HG03280 (cell line): ENCODE results near the gene ZDHHC11B.
"Not testable (repeated sequence)": the region's sequence is repeated elsewhere in the genome, so short reads cannot be mapped to it uniquely, and the experiment has no call there.

Experiments
- ATAC-seq: cut with Tn5 transposase; IDR thresholded peaks from one replicate; pipeline ENCODE4 v1.9.1; 2021; ENCODE audit warnings: mild to moderate bottlenecking, moderate library complexity; ENCODE audit not compliant: unreplicated experiment

The ZDHHC11B gene

DNA sequence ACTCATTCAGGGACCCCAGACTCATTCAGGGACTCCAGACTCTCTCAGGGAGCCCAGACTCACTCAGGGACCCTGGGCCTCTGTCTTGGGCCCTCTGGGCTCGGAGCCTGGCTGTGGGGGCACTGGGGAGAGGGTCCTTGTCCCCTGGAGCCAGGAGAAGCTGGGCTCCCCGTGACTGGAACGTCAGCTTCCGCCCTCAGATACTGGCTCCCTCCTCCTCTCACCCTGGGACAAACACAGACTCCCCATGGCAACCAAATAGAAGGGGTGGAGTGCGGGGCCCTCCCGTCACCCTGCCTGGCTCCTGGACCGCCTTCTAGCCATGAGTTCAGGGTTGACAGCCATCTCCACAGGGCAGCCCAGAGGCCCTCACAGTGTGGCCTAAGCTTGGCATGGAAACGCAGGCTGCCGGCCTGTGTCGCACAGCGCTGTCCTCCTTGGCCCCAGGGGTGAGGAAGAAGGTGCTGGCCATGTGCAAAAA, 27.6 kb downstream of the ZDHHC11B start:
- ATAC-seq, result no peak

DNA sequence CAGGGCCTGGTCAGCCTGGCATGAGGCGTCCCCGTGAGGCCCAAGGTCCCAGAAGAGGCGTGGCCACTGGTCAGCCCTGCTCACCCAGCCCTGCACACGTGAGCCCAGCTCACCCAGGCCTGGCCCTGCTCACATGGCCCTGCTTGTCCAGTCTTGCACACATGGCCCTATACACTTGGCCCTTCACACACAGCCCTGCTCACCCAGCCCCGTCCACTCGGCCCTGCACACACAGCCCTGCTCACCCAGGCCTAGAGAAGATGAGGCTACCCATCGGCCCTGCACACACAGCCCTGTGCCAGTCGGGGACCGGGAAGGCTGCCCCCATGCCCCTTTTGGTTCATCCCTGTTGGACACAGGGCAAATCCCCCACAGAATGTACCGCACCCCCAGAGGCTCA, 28.4 kb downstream of the ZDHHC11B start:
- no peak for ATAC-seq

DNA sequence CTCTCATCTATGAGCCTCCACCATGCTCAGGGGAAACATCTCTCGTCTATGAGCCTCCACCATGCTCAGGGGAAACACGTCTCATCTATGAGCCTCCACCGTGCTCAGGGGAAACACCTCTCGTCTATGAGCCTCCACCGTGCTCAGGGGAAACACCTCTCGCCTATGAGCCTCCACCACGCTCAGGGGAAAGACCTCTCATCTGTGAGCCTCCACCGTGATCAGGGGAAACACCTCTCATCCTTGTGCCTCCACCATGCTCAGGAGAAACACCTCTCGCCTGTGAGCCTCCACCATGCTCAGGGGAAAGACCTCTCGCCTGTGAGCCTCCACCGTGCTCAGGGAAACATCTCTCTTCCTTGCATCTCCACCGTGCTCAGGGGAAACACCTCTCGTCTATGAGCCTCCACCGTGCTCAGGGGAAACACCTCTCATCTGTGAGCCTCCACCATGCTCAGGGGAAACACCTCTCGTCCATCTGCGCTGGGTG, 30.3 kb downstream of the ZDHHC11B start:
- ATAC-seq, result not testable (repeated sequence)

- not testable (repeated sequence) for ATAC-seq
These were observed 30.9 kb downstream of the ZDHHC11B start for GRCh38 chr5:753567-754142.

GRCh38 chr5:752532-753115, 31.9 kb downstream of the ZDHHC11B start:
- not testable (repeated sequence) for ATAC-seq

- ATAC-seq, result not testable (repeated sequence)
These were observed 32.5 kb downstream of the ZDHHC11B start for GRCh38 chr5:751992-752391.

DNA sequence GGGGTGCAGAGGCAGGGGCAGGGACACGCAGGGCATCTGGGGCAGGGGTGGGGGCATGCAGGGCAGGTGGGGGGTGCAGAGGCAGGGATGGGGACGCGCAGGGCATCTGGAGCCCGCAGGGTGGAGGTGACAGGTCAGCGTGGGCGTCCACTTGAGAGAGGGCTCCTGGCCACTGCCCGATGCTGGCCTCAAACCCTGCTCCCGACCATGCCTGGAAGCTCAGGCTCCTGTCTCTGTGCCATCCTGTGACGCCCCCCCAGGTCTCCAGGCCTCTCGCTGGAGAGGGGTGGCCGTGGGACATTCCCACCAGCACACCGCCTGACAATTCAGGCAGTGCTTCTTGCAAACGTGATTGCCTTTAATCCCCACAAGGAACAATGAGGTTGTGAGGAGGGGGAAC, 33.0 kb downstream of the ZDHHC11B start:
- ATAC-seq, result no peak

DNA sequence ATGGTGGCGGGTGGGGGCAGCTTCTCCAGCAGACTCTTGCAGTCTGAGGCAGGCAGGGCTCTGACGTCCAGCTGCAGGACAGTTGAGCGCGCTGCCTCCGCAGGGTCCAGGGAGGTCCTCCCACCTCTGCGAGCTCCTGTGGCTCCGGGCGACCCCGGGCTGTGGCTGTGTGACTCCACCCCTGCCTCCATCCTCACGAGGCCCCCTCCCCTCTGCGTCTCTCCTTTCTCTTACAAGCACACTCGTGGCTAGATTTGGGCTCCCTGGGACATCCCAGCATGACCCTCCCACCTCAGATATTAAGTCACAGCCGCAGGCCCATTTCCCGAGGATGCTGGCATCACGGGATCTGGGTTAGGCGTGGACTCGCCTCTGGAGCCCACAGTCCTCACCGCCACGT, 34.3 kb downstream of the ZDHHC11B start:
- ATAC-seq, result not testable (repeated sequence)

GRCh38 chr5:749101-749670, 35.3 kb downstream of the ZDHHC11B start:
- no peak for ATAC-seq

- not testable (repeated sequence) for ATAC-seq
These were observed 36.2 kb downstream of the ZDHHC11B start for GRCh38 chr5:748011-748980.

DNA sequence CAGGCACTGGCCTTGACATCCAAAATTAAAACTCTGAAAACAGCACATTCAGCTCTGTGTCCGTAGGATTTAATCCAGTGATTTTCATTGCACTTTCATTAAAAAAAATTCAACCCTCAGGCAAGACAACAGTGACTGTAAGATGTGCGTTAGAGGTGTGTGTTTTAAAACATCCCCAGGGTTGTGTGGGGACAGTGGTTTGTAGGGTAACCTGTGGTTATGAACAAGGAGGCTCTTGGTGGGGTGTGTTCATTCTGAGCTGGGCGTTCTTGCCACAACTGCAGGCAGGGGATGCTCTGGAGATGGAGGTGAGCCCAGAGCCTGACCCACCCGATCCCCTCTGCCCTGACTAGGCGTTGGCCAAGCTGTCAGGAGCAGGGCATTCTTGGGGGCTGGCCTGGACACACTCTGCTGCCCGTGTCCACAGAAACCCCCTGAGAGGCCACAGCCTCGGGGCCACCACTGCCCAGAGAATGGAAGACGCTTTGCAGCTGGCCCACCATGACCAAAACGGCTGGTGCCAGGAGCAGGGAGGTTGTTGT, 37.2 kb downstream of the ZDHHC11B start:
- not testable (repeated sequence) for ATAC-seq

DNA sequence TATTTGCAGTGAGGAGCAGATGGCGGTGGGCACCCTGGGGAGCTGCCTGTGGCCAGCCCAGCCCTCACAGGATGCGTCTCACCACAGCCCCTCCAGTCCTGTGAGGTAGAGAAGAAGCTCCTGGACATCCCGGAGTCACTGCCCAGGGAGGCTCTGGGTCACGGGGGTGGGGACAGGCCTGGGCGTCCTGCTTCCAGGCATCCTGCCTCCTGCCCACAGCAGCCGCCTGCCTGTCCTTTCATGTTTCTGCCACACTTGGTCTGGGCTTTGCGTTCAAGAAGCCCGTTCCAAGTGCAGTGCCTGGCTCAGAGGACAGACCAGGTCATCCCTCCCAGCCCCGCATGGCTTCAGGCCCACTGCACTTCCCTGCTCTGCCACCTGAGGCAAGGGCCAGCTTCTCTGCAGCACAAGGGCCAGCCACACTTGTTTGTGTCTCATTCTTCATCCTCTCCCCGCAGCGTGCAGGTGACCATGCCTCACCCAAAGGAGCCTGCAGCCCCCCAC, 38.2 kb downstream of the ZDHHC11B start:
- no peak for ATAC-seq

DNA sequence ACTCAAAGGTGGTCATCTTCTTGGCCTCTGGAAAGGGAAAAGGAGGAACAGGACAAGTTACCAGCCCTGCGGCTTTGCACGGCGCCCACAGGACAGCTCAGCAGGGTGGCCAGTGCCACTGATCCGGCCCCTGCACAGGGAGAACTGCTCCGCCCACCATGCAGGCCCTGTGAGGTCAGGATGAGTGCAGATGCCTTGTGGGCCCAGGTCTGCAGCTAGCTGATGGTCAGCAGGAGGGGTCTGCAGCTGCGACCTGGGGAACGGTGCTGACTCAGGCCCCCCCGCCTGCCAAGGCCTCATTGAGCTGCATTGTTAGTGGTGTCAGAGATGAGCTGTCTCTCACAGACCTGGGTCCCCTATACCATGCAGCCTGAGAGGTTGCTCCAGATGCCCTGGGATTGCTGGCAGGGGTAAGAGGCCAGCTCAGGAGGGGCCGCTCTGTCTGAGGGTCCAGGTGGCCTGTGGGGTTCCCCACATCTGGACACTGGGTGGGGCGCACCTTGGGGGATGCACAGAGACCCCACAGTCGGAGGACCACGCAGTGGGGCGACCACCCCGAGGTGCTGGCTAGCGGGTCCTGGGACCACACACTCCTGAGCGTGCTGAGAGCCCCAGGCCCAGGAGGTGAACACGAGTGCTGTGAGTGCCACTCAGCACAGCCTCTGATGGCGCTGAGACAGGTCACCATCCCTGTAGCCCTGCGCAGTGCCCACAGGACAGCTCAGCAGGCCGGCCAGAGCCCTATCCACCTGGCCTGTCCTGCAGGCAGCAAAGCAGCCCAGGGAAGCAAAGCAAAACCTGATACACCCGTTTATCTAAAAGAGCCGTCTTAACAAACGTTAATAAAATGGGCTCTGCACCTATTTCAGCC, 39.0 kb downstream of the ZDHHC11B start:
- not testable (repeated sequence) for ATAC-seq

DNA sequence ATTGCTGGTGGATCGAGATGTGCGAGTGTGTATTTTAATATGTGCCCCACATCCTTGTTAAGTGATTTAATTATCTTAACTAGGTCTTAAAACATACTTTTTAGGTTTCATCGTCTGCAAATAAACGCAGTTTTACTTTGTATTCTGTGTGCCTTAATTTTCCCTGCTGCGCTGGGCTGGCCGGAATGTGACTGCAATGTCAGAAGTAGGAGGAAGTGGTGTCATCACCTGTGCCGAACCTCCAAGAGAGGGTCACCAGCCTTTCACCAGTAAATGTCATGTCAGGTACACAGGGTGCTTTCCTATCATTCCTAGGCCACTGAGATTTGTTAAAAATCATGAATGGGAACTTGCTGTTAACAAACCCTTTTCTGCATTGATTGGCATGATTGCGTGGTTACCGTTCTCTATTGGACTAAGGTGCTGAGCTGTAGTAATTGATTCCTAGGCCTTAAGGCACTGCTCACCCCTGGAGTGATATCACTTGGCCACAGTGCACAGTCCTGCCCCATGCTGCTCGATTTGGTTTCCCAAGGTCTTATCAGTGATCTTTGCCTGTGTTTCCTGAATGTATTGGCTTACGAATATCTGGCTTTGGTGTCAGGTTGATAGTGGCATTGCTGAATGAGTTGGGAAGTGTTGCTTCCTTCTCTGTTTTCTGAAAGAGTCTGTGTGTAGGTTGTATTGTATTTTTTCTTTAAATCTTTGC, 40.7 kb downstream of the ZDHHC11B start:
- not testable (repeated sequence) for ATAC-seq

DNA sequence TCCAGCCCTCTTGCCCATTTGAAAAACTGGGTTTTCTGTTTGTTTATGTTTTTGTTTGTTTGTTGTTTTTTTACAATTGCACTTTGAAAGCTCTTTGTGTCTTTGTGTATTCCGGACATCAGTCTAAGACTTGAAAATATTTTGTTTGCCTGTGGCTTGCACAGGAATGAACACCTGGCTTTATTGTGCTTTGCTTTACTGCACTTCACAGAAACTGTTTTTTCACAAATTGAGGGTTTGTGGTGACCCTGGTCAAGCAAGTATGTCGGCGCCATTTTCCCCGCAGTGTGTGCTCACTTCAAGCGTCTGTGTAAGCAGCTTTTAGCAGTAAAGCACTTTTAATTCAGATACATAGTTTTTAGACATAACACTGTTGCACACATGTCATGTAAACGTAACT, 42.3 kb downstream of the ZDHHC11B start:
- not testable (repeated sequence) for ATAC-seq

DNA sequence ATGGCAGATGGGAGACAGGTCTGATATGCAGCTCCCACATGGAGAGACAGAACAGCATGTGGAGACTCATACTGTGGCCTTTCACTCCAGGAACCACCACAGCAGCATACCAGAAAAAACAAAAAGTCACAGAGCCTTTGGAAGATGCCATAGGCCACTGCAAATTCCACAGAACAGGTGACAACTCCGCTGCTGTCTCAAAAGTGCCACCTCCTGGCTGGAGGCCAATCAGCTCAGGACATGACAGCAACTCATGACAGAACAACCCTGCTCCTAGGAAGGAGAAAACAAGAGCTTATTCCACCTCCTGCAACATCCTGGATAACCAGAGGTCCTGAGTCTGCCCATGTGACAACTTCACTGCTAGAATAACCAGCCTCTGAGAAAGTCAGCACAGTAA, 50.4 kb downstream of the ZDHHC11B start:
- not testable (repeated sequence) for ATAC-seq

DNA sequence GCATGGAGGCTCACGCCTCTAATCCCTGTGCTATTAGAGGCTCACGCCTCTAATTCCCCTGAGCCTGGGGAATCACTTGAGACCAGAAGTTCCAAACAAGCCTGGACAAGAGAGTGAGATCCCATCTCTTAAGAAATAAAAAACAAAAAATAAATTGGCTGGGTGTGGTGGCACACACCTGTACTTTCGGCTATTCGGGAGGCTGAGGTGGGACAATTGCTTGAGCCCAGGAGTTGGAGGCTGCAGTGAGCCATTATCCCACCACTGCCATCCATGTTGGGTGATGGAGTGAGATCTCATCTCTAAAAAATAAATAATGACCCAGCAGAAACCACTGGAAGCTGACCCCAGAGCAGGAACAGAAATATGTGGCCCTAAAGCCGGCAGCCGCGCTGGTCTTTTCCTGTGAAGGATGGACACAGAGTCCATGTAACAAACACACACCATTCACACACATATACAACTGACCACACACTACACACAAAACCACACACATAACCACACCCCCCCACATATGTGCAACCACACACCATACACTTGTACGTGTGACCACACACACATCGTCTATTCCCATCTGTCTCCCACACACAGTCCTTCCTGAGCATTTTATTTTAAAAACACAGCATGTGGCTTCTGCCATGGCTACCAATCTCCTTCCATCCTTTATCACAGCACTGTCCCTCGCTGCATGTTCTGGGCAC, 51.6 kb downstream of the ZDHHC11B start:
- ATAC-seq, result not testable (repeated sequence)

DNA sequence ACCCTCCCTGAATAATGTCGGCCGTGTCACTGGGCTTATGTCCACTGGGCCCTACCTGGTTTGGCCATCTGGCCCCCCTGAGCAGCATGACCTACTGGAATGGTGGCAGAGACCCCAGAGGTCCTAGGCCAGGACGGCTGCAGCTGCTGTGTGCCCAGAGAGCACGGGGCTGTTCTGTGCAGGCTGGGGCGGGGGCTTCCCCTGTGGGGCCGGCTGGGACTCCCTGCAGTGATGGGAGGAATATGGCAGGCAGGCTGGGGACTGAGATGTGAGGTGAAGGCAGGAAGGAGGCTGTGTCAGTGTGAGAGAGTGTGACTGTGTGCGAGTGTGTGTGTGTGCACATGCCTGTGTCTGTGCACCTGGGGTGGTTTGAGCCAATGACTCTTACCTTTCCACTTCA, 55.3 kb downstream of the ZDHHC11B start:
- not testable (repeated sequence) for ATAC-seq
